Measurements from ENCODE around the gene SRSF6. TPM values are rescaled to one million over a fixed set of nuclear protein-coding genes. Genes with fewer than 3 reads are reported as not detected.

The SRSF6 gene
- total and polyA plus RNA-seq, 2 experiments from 2014 or later = 60.1 to 61.5 TPM

- Histone ChIP-seq H3K9me2 (ENCODE audit: insufficient read depth) (no peaks in the 10 kb centered on the region), H3K4me2 (no peak overlapping the region), H4K20me1 (replicated peaks; ENCODE audit: insufficient read depth) (no peaks in the 10 kb centered on the region), H3K36me3 (ENCODE audit: insufficient read depth) (no peaks in the 10 kb centered on the region), H2AFZ (no peak overlapping the region), H3F3A (replicated peaks; ENCODE audit: low read depth) (peaks cover 3% of the 10 kb centered on the region; the same call in 1 of the 2 replicates), H3K27ac (ENCODE audit: low read depth) (no peak overlapping the region), H3K4me3 (no peak overlapping the region), H3K79me2 (replicated peaks; ENCODE audit: insufficient read depth) (0 out of 2 replicates have a peak, but pooled peaks cover 5% of the 10 kb centered on the region), H3K27me3 (ENCODE audit: insufficient read depth) (peaks cover 5% of the 10 kb centered on the region), H3K4me1 (ENCODE audit: insufficient read depth) (no peaks in the 10 kb centered on the region)
- Mint-ChIP-seq H3K27me3 (ENCODE audit: insufficient read depth, low read depth, poor library complexity) (peaks cover 12% of the 10 kb centered on the region), H3K36me3 (ENCODE audit: low read depth) (peaks cover 9% of the 10 kb centered on the region), H3K9me3 (no peaks in the 10 kb centered on the region; the same call in 2 of the 3 replicates), H3K4me1 (peaks cover 7% of the 10 kb centered on the region), H3K27ac (no peak overlapping the region), H3K4me3 (peak overlapping the region; percentile 9; the same call in 1 of the 3 replicates)
- DNase-seq (ENCODE audit: low spot score) (no peak), ATAC-seq (no peak)
- no peak for TF ChIP-seq POLR2AphosphoS5 (IDR thresholded peaks at IDR 0.05; ENCODE audit: low read depth)
- TF ChIP-seq CREB1 (CRISPR knock-in tag; IDR thresholded peaks at IDR 0.05; ENCODE audit: low read depth) = no peak
- no peak for TF ChIP-seq ZNF331 (CRISPR knock-in tag; IDR thresholded peaks at IDR 0.05; ENCODE audit: low read depth)
- no peak for TF ChIP-seq ETS1 (IDR thresholded peaks at IDR 0.05)
- no peak for TF ChIP-seq JUNB (IDR thresholded peaks at IDR 0.05; ENCODE audit: unreplicated experiment)
- no peak for TF ChIP-seq CTCF (conservative IDR thresholded peaks at IDR 0.05; ENCODE audit: low read depth in 2 of 2)
- no peak for TF ChIP-seq NANOG (IDR thresholded peaks at IDR 0.05; ENCODE audit: borderline replicate concordance)
- TF ChIP-seq ZNF462 (CRISPR knock-in tag; IDR thresholded peaks at IDR 0.05) = no peak
- no peak for TF ChIP-seq EZH2phosphoT487 (IDR thresholded peaks at IDR 0.05; ENCODE audit: unreplicated experiment)
- no peak for TF ChIP-seq REST (IDR thresholded peaks at IDR 0.05; ENCODE audit: unreplicated experiment)
- TF ChIP-seq ZNF114 (CRISPR knock-in tag; IDR thresholded peaks at IDR 0.05) = no peak
- TF ChIP-seq EZH2 (IDR thresholded peaks at IDR 0.05; ENCODE audit: low read depth, unreplicated experiment) = no peak
These were observed 54.2 kb downstream of the SRSF6 start for GRCh38 chr20:43511879-43512278.

Data from GM23338 (cell line).